NCI-H146 treated with DMSO at 0.1 percent for 48 hours (cell line): ENCODE measurements around the gene SRF.
A peak's percentile ranks its signal among the peaks of the same experiment; 100 is the strongest.

Experiments used
- DNase-seq: peaks from one replicate; lab custom pipeline; 2025; ENCODE audit not compliant: unreplicated experiment; lab: John Stamatoyannopoulos, UW

Gene SRF

GRCh38 chr6:43207286-43207685, 36.2 kb downstream of the SRF start:
- no peak for DNase-seq

GRCh38 chr6:43211955-43212354, 40.9 kb downstream of the SRF start:
- no peak for DNase-seq

GRCh38 chr6:43213431-43213830, 42.4 kb downstream of the SRF start:
- no peak for DNase-seq

- DNase-seq = no peak
Observed at GRCh38 chr6:43215066-43215465, 44.0 kb downstream of the SRF start.

GRCh38 chr6:43216200-43216599, 45.1 kb downstream of the SRF start:
- DNase-seq = no peak

- no peak for DNase-seq
Observed at GRCh38 chr6:43217351-43217750, 46.3 kb downstream of the SRF start.

- DNase-seq = no peak
Observed at GRCh38 chr6:43219119-43219518, 48.0 kb downstream of the SRF start.

- DNase-seq = no peak
Observed at GRCh38 chr6:43219814-43220213, 48.7 kb downstream of the SRF start.

GRCh38 chr6:43220439-43220951, 49.4 kb downstream of the SRF start:
- no peak for DNase-seq

- DNase-seq = no peak
Observed at GRCh38 chr6:43221046-43221972, 50.2 kb downstream of the SRF start.

GRCh38 chr6:43222418-43223059, 51.5 kb downstream of the SRF start:
- DNase-seq = no peak

GRCh38 chr6:43223175-43223574, 52.1 kb downstream of the SRF start:
- DNase-seq = no peak

GRCh38 chr6:43226192-43226851, 55.3 kb downstream of the SRF start:
- no peak for DNase-seq

GRCh38 chr6:43228951-43229802, 58.1 kb downstream of the SRF start, which contains the start of gene DNPH1:
Gene DNPH1 (minus strand): TSS chr6:43229481. CDS start chr6:43229456, 25 bp downstream.
- DNase-seq = peak; percentile 64

- DNase-seq = no peak
Observed at GRCh38 chr6:43229803-43230620, 58.9 kb downstream of the SRF start.

- no peak for DNase-seq
Observed at GRCh38 chr6:43231053-43231452, 60.0 kb downstream of the SRF start.
